SHP77 treated with DMSO at 0.1 percent for 48 hours (cell line): ENCODE measurements around the gene CDHR5.

Source experiments
- DNase-seq: peaks from one replicate; lab custom pipeline; 2025; lab: John Stamatoyannopoulos, UW

The CDHR5 gene

DNA sequence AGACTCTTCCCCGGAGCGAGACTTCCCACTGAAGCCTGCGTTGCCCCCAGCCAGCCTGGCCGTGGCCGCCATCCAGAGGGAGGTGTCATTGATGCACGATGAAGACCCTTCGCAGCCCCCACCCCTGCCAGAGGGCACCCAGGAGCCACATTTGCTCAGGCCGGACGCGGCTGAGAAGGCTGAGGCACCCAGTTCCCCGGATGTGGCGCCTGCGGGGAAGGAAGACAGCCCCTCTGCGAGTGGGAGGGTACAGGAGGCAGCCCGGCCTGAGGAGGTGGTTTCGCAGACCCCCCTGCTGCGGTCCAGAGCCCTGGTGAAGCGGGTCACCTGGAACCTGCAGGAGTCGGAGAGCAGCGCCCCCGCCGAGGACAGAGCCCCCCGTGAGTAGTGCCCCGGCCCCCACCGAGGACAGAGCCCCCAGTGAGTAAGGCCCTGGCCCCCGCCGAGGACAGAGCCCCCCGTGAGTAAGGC, 15.4 kb downstream of the CDHR5 start:
- DNase-seq: no peak

DNA sequence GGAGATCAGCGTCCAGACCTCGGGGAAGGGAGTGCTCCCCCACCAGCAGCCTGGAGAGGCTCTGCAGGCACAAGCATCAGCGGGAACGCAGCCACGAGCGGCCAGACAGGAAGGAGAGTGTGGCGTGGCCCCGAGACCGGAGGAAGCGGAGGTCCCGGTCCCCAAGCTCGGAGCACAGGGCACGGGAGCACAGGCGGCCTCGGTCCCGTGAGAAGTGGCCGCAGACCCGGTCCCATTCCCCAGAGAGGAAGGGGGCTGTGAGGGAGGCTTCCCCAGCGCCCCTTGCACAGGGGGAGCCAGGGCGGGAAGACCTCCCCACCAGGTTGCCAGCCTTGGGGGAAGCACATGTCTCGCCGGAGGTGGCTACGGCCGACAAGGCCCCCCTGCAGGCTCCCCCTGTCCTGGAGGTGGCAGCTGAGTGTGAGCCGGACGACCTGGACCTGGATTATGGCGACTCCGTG, 15.9 kb downstream of the CDHR5 start:
- no peak for DNase-seq

DNA sequence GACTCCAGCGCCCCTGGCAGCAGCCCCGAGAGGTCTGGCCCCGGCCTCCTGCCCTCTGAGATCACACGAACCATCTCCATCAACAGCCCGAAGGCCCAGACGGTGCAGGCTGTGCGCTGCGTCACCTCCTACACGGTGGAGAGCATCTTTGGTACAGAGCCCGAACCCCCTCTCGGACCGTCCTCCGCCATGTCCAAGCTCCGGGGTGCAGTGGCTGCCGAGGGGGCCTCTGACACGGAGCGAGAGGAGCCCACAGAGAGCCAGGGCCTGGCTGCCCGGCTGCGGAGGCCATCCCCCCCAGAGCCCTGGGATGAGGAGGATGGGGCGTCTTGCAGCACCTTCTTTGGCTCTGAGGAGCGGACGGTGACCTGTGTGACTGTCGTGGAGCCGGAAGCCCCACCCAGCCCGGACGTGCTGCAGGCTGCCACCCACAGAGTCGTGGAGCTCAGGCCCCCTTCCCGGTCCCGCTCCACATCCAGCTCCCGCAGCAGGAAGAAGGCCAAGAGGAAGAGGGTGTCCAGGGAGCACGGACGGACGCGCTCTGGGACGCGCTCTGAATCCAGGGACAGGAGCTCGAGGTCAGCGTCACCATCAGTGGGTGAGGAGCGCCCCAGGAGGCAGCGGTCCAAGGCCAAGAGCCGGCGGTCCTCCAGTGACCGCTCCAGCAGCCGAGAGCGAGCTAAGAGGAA, 16.6 kb downstream of the CDHR5 start:
- DNase-seq: no peak

DNA sequence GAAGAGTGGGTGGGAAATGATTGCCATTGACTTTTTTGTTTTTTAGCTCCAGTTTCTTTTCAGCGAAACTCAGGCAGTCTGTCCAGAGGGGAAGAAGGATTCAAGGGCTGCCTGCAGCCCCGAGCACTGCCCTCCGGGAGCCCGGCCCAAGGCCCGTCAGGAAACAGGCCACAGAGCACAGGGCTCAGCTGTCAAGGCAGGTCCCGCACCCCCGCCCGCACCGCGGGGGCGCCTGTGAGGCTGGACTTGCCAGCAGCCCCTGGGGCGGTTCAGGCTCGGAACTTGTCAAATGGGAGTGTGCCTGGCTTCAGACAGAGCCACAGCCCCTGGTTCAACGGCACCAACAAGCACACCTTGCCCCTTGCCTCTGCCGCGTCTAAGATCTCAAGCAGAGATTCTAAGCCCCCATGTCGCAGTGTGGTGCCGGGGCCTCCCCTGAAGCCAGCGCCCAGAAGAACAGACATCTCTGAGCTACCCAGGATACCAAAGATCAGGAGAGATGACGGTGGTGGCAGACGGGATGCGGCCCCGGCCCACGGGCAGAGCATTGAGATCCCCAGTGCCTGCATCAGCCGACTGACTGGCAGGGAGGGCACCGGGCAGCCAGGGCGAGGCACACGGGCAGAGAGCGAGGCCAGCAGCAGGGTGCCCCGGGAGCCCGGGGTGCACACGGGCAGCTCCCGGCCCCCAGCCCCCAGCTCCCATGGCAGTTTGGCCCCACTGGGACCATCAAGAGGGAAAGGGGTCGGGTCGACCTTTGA, 17.6 kb downstream of the CDHR5 start:
- DNase-seq: no peak

DNA sequence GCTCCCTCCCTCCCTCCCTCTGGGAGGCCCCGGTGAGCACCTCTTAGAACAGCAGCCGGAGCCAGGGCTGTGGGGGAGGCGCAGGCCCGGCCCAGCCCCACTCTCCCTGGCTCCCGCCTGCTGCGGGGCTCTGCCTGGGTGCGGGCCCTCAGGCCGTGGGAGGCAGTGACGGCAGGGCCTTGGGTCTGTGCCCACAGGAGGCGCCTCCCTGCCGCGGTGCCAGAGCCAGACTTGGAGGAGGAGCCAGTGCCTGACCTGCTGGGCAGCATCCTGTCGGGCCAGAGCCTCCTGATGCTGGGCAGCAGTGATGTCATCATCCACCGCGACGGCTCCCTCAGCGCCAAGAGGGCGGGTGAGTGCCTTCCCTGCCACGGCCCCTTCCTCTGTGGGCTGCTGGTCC, 18.5 kb downstream of the CDHR5 start:
- no peak for DNase-seq

DNA sequence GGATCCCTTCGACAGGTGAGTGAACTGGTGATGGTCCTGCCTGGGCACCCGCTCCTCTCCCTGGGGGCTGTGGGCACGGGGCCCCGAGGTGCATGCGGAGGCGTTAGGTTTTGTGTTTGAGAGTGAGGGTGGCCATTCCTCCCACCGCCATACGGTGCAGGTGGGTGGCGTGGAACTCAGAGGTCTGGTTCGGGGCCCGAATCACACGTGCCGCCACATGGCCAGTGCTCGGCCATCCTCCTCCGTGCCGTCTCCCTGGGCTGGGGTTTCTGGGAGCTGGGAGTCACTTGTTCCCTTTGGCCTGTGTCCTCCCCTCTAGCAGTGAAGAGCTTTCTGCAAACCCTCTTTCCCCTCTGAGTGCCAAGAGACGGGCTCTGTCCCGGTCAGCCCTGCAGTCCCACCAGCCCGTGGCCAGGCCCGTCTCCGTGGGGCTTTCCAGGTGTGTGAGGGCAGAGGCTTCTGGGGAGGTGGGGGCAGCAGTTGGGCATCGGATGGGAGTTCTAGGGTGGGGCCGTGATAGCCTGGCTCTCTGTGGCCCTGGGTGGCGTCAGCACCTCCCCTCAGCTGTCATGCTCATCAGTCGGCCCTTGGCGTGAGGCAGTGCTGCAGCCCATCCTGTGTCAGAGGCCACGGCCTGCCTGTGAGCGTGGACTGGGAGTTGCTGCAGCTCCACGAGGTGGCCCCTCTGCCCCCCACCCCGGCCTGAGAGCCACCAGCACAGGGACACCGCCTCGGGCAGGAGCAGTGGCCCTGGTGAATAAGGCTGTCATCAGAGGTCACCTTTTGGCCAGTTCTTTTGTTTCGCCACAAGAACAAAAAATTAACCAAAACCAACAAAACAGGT, 19.2 kb downstream of the CDHR5 start:
- no peak for DNase-seq

DNA sequence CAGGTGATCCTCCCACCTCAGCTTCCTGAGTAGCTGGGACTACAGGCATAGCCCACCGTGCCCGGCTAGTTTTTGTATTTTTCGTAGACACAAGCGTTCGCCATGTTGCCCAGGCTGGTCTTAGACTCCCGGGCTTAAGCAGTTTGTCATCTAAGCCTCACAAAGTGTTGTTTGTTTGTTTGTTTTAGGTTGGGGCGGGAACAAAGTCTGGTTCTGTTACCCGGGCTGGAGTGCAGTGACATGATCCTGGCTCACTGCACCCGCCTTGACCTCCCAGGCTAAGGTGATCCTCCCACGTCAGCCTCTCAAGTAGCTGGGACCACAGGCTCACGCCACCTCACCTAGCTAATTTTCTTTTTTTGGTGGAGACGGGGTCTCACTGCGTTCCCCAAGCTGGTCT, 21.6 kb downstream of the CDHR5 start:
- no peak for DNase-seq

DNA sequence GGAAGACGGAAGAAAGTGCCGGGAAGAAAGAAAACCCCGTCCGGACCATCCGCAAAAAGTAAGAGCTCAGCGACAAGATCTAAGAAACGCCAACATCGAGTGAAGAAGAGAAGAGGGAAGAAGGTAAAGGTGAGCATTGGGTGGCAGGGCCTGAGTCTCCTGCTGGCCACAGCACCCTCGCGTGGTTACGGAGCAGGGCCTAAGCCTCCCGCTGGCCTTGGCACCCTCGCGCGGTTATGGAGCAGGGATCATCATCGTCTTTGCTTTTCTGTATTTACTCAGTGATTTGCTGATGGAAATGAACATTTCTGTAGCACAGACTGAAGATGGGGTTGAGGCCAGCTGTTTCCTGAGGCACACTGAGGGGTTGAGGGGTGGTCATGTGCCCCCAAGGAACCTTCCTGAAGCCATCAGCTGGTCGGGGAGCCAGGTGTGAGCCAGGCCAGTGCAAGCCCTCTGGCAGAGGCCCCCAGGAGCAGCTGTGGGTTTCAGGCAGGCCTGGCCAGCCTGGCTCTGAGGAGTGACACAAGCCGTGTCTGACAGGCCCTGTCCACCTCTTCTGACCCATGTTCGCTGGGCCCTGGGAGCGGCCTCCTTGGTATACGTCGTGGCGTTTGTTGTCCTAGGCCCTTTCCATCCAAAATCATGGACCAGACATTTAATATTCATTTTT, 23.0 kb downstream of the CDHR5 start:
- no peak for DNase-seq

DNA sequence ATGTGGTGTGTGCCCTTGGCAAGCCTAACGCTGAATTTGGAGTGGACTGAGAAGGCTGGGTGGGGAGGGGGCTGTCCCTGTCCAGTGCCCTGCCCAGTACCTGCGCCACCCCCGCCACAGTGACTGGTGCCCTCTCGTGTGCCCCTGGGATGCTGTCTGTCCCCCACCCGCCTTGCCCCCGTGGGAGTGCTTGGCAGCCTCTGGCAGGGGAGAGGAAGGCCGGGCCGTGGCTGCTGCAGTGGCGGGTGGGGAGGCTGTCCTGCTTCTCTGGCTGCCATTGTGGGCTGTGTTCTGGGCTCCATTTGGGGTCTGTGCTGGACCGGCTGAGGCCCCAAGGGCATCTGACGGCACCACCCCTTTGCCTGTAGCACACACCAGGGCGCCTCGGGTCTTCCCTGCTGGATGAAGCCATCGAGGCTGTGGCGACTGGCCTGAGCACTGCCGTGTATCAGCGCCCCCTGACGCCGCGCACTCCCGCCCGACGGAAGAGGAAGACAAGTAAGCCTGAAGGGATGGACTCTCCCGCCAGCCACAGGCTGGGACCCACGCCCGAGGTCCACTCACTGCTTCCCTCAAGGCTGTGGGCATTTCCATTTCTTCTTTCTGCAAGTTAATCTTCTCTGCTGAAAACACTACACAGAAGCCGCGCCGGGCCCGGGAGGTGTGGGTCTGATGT, 26.6 kb downstream of the CDHR5 start:
- no peak for DNase-seq

DNA sequence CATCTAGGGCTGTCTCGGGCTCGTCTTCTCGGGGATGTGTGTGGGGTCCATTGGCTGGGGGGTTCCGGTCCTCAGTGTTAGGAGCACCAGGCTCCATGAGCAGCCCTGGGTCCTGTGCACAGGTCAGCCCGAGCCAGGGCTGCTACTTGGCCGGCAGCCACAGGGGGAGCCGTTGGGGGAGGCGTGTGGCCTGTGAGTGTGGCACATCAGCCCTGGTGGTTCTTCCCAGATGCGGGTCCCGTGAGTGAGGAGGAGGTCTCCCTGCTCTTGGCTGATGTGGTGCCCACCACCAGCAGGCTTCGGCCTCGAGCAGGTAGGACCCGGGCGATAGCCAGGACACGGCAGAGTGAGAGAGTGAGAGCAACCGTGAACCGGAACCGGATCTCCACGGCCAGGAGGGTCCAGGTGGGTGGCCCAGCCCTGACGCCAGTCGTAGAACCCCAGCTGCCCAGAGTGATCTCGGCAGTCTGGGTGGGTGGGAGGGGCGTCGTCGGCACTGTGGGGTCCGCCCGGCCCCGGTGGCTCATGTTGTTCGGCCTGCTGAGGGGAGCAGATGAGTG, 27.5 kb downstream of the CDHR5 start:
- DNase-seq: no peak

DNA sequence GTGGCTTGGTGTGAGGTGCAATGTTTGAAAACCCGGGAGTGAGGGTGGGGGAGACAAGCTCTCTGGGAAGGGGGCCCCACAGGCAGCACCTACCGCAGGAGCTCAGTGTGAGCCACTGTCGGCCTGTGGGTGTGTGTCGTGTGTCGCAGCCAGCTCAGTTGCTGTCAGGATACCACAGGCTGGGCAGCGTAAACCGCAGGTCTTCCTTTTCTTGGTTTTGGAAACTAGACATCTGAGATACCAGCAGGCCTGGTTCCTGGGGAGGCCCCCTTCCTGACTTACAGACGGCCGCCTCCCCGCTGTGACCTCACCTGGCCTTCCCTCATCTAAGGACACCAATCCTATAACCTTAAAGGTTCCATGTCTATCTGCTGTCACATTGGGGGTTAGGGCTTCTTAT, 28.4 kb downstream of the CDHR5 start:
- DNase-seq: no peak

DNA sequence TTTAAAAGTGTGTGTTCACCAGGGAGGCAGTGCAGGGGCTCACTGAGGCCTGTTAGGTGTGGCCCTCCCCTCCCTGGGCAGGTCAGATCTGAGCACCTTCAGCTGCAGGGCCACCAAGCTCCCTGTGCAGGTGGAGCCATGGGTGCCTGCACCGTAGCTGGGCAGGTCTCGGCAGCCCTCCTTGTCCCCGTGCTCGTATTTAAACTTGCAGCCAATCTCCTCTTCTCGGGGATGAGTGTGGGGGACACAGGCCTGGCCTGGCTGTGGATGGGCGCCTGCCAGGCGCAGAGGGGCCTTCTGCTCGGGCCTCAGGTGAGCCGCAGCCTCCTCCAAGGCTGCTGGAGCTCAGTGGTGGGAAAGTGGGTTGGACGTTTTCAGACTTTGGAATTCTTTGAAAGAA, 29.4 kb downstream of the CDHR5 start:
- DNase-seq: no peak

DNA sequence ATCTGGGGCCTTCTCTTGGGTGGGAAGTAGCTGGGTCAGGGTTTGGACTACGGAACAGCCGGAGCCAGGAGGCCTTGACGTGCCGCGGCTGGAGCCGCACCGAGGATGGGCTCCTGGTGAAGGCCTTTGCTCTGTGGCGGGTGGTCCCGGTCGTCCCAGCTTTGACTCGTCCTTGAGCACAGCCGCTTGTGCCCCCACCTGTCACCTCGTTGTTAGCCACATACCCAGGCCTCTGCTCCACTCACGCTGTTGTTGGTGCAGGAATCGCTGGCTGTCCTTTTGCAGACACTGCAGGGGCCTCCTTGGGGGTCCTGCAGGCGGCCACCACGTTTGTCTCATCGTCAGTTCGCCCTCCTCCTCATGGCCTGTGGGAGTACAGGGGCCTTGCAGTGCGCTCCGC, 31.4 kb downstream of the CDHR5 start:
- DNase-seq: no peak

DNA sequence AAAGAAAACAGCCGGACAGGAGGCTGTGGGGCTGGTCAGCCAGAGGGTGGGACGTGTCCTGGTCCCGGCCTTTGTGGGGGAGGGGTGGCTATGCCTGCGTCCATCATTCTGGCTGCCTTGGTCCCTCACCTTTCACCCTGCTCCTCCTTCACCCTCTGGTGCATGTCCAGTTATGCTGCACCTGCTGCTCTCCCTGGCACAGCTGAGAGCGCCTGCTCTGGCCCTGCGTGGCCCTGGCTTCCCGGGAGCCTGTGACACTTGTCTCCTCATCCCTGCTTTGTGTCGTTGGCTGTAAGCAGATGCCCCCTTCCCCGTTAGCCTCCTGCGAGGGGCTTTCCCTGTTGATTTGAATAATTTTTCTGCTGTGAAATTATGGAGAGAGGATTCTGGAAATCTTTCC, 31.8 kb downstream of the CDHR5 start:
- no peak for DNase-seq

DNA sequence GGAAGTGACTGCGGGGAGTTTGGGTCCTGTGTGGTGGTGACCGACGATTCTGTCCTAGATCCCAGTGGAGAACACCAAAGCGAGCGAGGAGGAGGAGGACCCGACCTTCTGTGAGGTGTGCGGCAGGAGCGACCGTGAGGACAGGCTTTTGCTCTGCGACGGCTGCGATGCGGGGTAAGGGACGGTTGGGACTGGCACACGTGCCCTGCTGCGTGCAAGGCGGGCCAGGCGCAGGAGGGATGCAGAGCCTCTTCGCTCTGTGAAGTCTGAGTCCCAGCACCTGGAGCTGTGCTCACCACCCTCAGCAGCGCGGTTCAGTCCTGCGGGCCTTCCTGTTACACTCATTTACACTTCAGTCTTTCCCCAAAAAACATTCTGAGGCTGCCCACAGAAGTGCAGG, 32.3 kb downstream of the CDHR5 start:
- no peak for DNase-seq

DNA sequence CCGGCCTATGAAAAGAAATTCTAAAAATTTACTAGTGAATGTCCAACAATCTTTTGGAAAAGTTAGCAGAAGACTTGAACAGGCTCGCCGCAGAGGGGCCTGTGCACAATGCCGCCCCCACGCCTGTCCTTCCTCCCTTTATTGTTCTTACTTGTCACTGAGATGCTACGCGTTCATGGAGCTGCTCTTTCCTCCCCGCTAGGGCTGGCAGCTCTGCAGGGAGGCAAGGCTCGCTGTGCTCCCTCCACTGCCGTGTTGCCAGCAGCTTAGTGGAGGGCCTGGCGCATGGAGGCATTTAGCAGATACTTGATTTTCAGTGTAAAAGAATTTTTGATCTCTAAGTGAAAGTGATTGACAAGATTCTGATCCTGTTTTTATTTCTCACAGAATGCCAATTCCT, 33.8 kb downstream of the CDHR5 start:
- DNase-seq: no peak

DNA sequence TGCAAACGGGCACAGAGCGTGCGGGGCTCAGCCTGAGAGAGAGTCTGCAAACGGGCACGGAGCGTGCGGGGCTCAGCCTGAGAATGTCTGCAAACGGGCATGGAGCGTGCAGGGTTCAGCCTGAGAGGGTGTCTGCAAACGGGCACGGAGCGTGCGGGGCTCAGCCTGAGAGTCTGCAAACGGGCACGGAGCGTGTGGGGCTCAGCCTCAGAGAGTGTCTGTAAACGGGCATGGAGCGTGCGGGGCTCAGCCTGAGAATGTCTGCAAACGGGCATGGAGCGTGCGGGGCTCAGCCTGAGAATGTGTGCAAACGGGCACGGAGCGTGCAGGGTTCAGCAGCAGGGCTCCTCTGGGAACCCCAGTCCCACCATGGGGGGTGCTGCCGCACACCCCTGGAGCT, 35.0 kb downstream of the CDHR5 start:
- DNase-seq: no peak

DNA sequence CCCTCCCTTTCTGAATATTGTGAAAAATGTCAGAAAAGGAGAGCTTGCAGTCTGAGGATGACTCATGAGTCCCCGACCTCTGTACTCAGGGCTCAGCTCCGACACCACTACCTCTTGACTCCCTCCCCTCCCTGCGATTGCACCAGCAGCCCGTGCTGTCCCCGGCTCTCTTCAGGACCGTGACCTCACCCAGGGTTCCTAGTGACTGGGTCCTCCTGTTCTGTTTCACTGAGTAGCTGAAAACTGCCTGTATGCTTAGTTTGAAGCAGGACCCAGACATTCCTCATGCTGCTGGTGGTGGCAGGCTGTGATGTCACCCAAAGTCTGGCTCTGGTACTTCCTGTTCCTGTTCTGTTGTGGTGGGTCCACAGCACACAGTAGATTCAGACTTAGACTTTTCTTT, 36.8 kb downstream of the CDHR5 start:
- DNase-seq: no peak

DNA sequence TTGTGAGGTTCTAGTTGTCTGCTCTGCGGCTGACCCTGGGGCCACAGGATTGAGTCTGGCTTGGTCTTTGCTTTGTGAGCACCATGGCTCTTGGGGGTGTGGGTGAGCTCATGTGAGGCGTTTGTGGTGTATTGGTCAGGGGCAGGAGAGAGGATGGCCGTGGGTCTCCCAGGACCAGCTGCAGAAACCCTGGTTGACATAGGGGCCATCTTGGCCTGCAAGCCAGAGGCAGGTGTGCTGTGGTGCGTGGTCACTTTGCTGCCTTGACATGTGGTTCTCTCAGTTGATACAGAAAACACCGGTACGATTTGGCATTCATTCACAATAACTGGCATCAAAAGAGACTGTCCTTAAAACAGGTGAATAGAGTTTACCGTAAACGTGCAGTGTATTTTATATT, 37.2 kb downstream of the CDHR5 start:
- no peak for DNase-seq

DNA sequence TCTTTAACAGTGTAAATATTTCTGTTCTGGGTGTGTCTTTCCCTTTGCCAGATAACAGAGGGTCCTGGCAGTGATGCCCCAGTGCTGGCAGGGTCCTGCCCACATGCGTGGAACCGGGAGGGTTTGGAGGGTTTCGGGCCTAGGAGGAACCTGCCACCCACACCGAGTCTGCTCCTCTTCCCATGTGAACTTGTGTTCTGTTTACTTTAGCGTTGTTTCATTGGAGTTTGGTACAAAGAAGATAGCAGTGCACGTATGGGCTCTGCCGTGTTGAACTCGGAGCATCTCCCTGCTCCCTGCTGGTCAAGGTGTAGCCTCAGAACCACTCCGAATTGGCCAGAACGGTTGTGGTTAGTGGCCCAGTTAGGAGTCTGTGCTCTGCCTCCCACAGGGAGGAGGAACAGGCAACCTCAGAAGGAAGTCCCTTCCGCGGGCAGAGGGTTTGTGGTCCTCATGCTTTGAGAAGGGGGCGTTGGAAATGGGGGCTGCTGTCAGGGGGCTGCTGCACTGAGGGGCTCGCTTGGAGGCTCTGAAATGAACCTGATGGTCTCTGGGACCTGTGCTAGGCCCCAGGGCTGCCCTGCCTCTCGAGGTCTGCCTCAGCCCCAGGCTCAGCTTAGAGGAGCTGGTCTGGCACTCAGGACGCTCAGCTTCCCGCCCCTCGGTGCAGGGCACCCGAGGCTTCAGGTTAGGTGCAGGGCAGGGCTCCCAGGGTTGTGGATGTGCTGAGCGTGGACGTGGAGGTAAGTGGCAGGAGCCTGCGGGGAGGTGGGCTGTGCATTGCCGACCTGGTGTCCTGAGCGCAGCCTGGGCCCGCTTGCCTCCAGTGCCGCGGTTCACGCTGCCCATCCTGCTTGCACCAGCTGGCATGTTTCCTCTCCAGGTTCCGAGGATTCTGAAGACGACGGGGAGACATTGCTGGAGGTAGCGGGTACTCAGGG, 38.1 kb downstream of the CDHR5 start:
- DNase-seq: no peak
